Liver (tissue), 9 donors: ENCODE measurements around the gene CCT7. TPM values are rescaled to one million over a fixed set of nuclear protein-coding genes. Genes with fewer than 3 reads are reported as not detected.

ENCODE experiments used
- DNase-seq: peaks from one replicate; pipeline ENCODE4 v3.0.0-alpha.2; 2017; ENCODE audit warnings: low spot score
- H3K27ac ChIP-seq, 2 donors: one replicate each; pipeline ENCODE4 v1.7.0; 2013; ENCODE audit warnings: inconsistent platforms in 2 of 2, low read length in 2 of 2, control low read depth in 1 of 2, low read depth in 1 of 2, mild to moderate bottlenecking in 1 of 2
- H3K27me3 ChIP-seq, 4 donors: one replicate each; pipeline versions ENCODE4 v1.6.1 to v1.7.0; 2013; ENCODE audit warnings: low read length in 3 of 4, inconsistent platforms in 1 of 4, mild to moderate bottlenecking in 1 of 4, moderate library complexity in 1 of 4; ENCODE audit not compliant: control insufficient read depth in 4 of 4, insufficient read depth in 4 of 4
- H3K36me3 ChIP-seq, 4 donors: one replicate each; pipeline versions ENCODE4 v1.6.1 to v1.7.0; 2013; ENCODE audit warnings: low read length in 3 of 4, mild to moderate bottlenecking in 3 of 4, low read depth in 1 of 4, moderate library complexity in 1 of 4; ENCODE audit not compliant: control insufficient read depth in 4 of 4, insufficient read depth in 3 of 4
- H3K4me1 ChIP-seq, 4 donors: one replicate each; pipeline versions ENCODE4 v1.6.1 to v1.7.0; 2013; ENCODE audit warnings: low read length in 3 of 4, mild to moderate bottlenecking in 3 of 4, moderate library complexity in 1 of 4; ENCODE audit not compliant: control insufficient read depth in 4 of 4, insufficient read depth in 4 of 4
- H3K4me3 ChIP-seq, 3 donors: one replicate each; pipeline versions ENCODE4 v1.6.1 to v1.7.0; 2013; ENCODE audit warnings: low read length in 3 of 3, control low read depth in 1 of 3, low read depth in 1 of 3, mild to moderate bottlenecking in 1 of 3
- H3K9ac ChIP-seq, 2 donors: one replicate each; pipeline ENCODE4 v1.7.0; 2013; ENCODE audit warnings: low read length in 2 of 2, mild to moderate bottlenecking in 2 of 2, moderate library complexity in 2 of 2, control low read depth in 1 of 2, low read depth in 1 of 2
- H3K9me3 ChIP-seq, 4 donors: one replicate each; pipeline versions ENCODE4 v1.6.1 to v1.7.0; 2013; ENCODE audit warnings: low read length in 3 of 4; ENCODE audit not compliant: control insufficient read depth in 4 of 4
- ATF3 ChIP-seq: IDR thresholded peaks from 2 replicates; pipeline ENCODE4 v1.6.1; 2016; ENCODE audit warnings: antibody characterized with exemption
- FOXA2 ChIP-seq: IDR thresholded peaks from 2 replicates; pipeline ENCODE4 v1.6.1; 2016; ENCODE audit warnings: antibody characterized with exemption
- GABPA ChIP-seq, 2 donors: IDR thresholded peaks in 1 of 2; conservative IDR thresholded peaks in 1 of 2; 2 replicates each; pipeline ENCODE4 v1.6.1; 2016; ENCODE audit warnings: antibody characterized with exemption in 2 of 2, mild to moderate bottlenecking in 1 of 2, moderate library complexity in 1 of 2
- HNF4G ChIP-seq: IDR thresholded peaks from 2 replicates; pipeline ENCODE4 v1.6.1; 2016; ENCODE audit warnings: antibody characterized with exemption
- WGBS: extraction: QIAGEN DNeasy Blood & Tissue Kit; methylation state at CpG from one replicate; pipeline ENCODE4 v1.1.7; 2013; 5-methylcytosine and 5-hydroxymethylcytosine counted together
- polyA plus RNA-seq, 2 donors: library from polyadenylated mRNA; stranded (reverse) in 1 of 2; unstranded in 1 of 2; fragments of 200-250 nt in 1 of 2; fragments of >200 nt in 1 of 2; fragmentation: Nextera tagmentation in 1 of 2; extraction: Ambion mirVana in 1 of 2; gene quantifications; one replicate each; pipeline versions ENCODE4 v1.2.1 to v1.2.3, GENCODE V29; 2013 to 2015
- total RNA-seq, 2 donors: library from RNA; depleted of rRNA; stranded (reverse); fragments of >200 nt; gene quantifications; one replicate each; pipeline ENCODE4 v1.2.3, GENCODE V29; 2014
- TF ChIP-seq, protein P1 (sequence below): fragments of 150-350 bp; IDR thresholded peaks from 2 replicates; pipeline ENCODE4 v1.5.1; 2017; ENCODE audit warnings: improper control_type of control experiment, low read depth, low read length; ENCODE audit not compliant: missing input control
- TF ChIP-seq, protein P2 (sequence below): IDR thresholded peaks from 2 replicates; pipeline ENCODE4 v1.6.1; 2016; ENCODE audit warnings: antibody characterized with exemption
- donor health status: healthy.
- donor health status: healthy.
- donor health status: healthy.
- donor health status: healthy.
- donor health status: healthy.

CCT7 gene
- total and polyA plus RNA-seq, 4 donors, result 83.7 to 115 (median 101) TPM

- TF ChIP-seq, protein P1, sequence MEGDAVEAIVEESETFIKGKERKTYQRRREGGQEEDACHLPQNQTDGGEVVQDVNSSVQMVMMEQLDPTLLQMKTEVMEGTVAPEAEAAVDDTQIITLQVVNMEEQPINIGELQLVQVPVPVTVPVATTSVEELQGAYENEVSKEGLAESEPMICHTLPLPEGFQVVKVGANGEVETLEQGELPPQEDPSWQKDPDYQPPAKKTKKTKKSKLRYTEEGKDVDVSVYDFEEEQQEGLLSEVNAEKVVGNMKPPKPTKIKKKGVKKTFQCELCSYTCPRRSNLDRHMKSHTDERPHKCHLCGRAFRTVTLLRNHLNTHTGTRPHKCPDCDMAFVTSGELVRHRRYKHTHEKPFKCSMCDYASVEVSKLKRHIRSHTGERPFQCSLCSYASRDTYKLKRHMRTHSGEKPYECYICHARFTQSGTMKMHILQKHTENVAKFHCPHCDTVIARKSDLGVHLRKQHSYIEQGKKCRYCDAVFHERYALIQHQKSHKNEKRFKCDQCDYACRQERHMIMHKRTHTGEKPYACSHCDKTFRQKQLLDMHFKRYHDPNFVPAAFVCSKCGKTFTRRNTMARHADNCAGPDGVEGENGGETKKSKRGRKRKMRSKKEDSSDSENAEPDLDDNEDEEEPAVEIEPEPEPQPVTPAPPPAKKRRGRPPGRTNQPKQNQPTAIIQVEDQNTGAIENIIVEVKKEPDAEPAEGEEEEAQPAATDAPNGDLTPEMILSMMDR, result no peak
- TF ChIP-seq FOXA2, result no peak
- peak in 1 of 2 donors; percentile 63 for TF ChIP-seq GABPA (IDR thresholded peaks at IDR 0.05 in 1 of 2, conservative IDR thresholded peaks at IDR 0.05 in 1 of 2)
- no peak for TF ChIP-seq ATF3
- TF ChIP-seq, protein P2, sequence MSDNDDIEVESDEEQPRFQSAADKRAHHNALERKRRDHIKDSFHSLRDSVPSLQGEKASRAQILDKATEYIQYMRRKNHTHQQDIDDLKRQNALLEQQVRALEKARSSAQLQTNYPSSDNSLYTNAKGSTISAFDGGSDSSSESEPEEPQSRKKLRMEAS, result no peak
Observed at GRCh38 chr2:73233154-73233931, 765 bp upstream of the CCT7 start, which contains the start of gene PRADC1 (continued).

GRCh38 chr2:73235315-73236028, 1.4 kb downstream of the CCT7 start:
- no peaks in the 10 kb centered on the region for H3K27me3 ChIP-seq
- no peak for DNase-seq
- peak overlapping the region; percentile 86 to 97 (median 87) for H3K4me3 ChIP-seq
- H3K9ac ChIP-seq, result peak overlapping the region; percentile 88 to 91
- H3K4me1 ChIP-seq, result peaks cover 2 to 26% (median 19%) of the 10 kb centered on the region in 4 donors
- peaks cover 2 to 8% (median 7%) of the 10 kb centered on the region in 4 donors for H3K36me3 ChIP-seq
- 67% methylated on average over 11 of the region's 11 CpGs for WGBS
- no peaks in the 10 kb centered on the region for H3K9me3 ChIP-seq
- TF ChIP-seq, protein P1, result no peak
- no peak overlapping the region for H3K27ac ChIP-seq

DNA sequence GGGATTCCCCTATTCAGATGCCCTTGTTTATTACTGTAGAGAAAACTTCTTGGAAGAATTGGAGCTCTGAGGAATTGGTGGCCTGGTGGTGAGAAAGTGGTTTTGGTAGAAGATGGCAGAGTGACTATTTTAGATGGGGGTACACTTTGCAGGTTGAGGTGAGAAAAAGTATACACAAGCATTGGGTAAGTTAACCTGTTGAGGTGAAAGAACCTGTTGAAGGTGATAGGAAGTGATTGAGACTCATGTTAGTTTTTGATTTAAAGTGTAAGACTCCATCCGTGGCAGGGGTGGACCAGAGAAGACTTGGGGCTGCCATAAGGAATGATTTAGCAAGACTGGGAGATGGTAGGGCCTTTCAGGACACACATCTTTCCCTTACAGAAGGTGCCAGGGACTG, 3.1 kb downstream of the CCT7 start:
- Histone ChIP-seq H3K36me3 (peaks cover 2 to 13% (median 7%) of the 10 kb centered on the region in 4 donors), H3K4me1 (peaks cover 2 to 26% (median 19%) of the 10 kb centered on the region in 4 donors), H3K27ac (no peak overlapping the region), H3K9me3 (no peaks in the 10 kb centered on the region), H3K4me3 (no peak overlapping the region), H3K27me3 (no peaks in the 10 kb centered on the region), H3K9ac (no peak overlapping the region)
- TF ChIP-seq HNF4G, result no peak
- TF ChIP-seq, protein P2, result no peak
- DNase-seq, result no peak
- WGBS, result 71% methylated on average over 1 of the region's 1 CpG
